Upper lobe of left lung (tissue), 4 donors: Measurements from ENCODE around the gene PDXDC1.
"Not testable (repeated sequence)": the region's sequence is repeated elsewhere in the genome, so short reads cannot be mapped to it uniquely, and the experiment has no call there.

ENCODE experiments used
- CTCF ChIP-seq, 6 experiments: fragments of 450-650 bp in 4 of 6; fragments of 200-600 bp in 2 of 6; sonication (generic) in 2 of 6; IDR thresholded peaks; one replicate each; pipeline ENCODE4 v1.5.1; 2016 to 2019; ENCODE audit warnings: antibody characterized with exemption in 6 of 6
- EP300 ChIP-seq, 4 donors: sonication (generic); formaldehyde crosslinking; IDR thresholded peaks; one replicate each; pipeline ENCODE4 v1.5.1; 2017; ENCODE audit warnings: antibody characterized with exemption in 4 of 4, control low read depth in 2 of 4
- POLR2A ChIP-seq, 4 donors: fragments of 450-650 bp; IDR thresholded peaks; one replicate each; pipeline ENCODE4 v1.5.1; 2016 to 2017; ENCODE audit warnings: antibody characterized with exemption in 4 of 4, mild to moderate bottlenecking in 2 of 4

- not testable (repeated sequence) for TF ChIP-seq CTCF, EP300, POLR2A (IDR thresholded peaks at IDR 0.05)
Observed at GRCh38 chr16:15027051-15027450, 52.2 kb downstream of the PDXDC1 start.
